Adrenal gland (tissue), 12 donors: ENCODE data around the gene HERC5. TPM values are rescaled to one million over a fixed set of nuclear protein-coding genes. Genes with fewer than 3 reads are reported as not detected.

Experiments used
- DNase-seq, 7 donors: peaks; one replicate each; pipeline ENCODE4 v3.0.0-alpha.2; 2019 to 2020
- H3K27ac ChIP-seq, 5 donors: fragments of 200-600 bp; sonication (generic) in 4 of 5; 1 replicate in 3 of 5; 2 replicates in 2 of 5; pipeline versions ENCODE4 v1.5.1 to v1.8.0; 2016 to 2020; ENCODE audit warnings: mild to moderate bottlenecking in 1 of 5
- H3K27me3 ChIP-seq: fragments of 200-600 bp; 2 replicates; pipeline ENCODE4 v1.8.0; 2021
- H3K36me3 ChIP-seq, 2 donors: fragments of 200-600 bp; replicated peaks in 1 of 2; 1 replicate in 1 of 2; 2 replicates in 1 of 2; pipeline versions ENCODE4 v1.5.1 to v1.8.0; 2018 to 2022
- H3K4me1 ChIP-seq, 2 donors: fragments of 200-600 bp; replicated peaks in 1 of 2; 1 replicate in 1 of 2; 2 replicates in 1 of 2; pipeline versions ENCODE4 v1.5.1 to v1.8.0; 2018 to 2021
- H3K4me3 ChIP-seq, 4 donors: fragments of 200-600 bp; sonication (generic) in 3 of 4; one replicate each; pipeline ENCODE4 v1.5.1; 2016 to 2018
- H3K9me3 ChIP-seq, 3 donors: fragments of 200-600 bp; sonication (generic) in 1 of 3; replicated peaks in 1 of 3; 1 replicate in 2 of 3; 2 replicates in 1 of 3; pipeline versions ENCODE4 v1.5.1 to v1.8.0; 2016 to 2021
- POLR2A ChIP-seq, 2 donors: fragments of 450-650 bp; IDR thresholded peaks; one replicate each; pipeline ENCODE4 v1.6.1; 2017; ENCODE audit warnings: antibody characterized with exemption in 2 of 2, mild to moderate bottlenecking in 2 of 2, moderate library complexity in 1 of 2
- WGBS, 4 donors: extraction: QIAGEN DNeasy Blood & Tissue Kit in 2 of 4; methylation state at CpG; one replicate each; pipeline versions ENCODE4 v1.1.5 to v1.1.7; 2013 to 2017; 5-methylcytosine and 5-hydroxymethylcytosine counted together
- intact Hi-C, 2 donors: fragments of 100-400 bp; cut with DNase I; formaldehyde crosslinking; loops; one replicate each; pipeline versions ENCODE4 v1.14.1 to v1.15.0; 2022 to 2023
- polyA plus RNA-seq, 3 donors: library from polyadenylated mRNA; stranded (reverse); fragments of 200-250 nt in 2 of 3; fragments of 350-450 nt in 1 of 3; fragmentation: Illumina TruSeq in 1 of 3; extraction: RNeasy Lipid Tissue Mini Kit (QIAGEN cat#74804) in 1 of 3; gene quantifications; one replicate each; pipeline ENCODE4 v1.2.3, GENCODE V29; 2013 to 2014
- total RNA-seq, 9 donors: library from RNA; depleted of rRNA in 4 of 9; stranded (reverse); fragments of >200 nt in 4 of 9; fragments of 120-200 nt in 1 of 9; fragmentation: NEBNext Ultra II Directional in 1 of 9; extraction: Animal tissue kit (Norgen Biotek cat#: 25700) in 1 of 9; gene quantifications; one replicate each; pipeline versions ENCODE4 v1.1.0 to v1.2.4, GENCODE V29; 2013 to 2023
- TF ChIP-seq, protein P1 (sequence below), 6 experiments: fragments of 450-650 bp in 4 of 6; fragments of 200-600 bp in 2 of 6; sonication (generic) in 1 of 6; IDR thresholded peaks; 1 replicate in 5 of 6; 2 replicates in 1 of 6; pipeline versions ENCODE4 v1.5.1 to v1.8.0; 2016 to 2021; ENCODE audit warnings: antibody characterized with exemption in 6 of 6, mild to moderate bottlenecking in 2 of 6, moderate library complexity in 1 of 6
- donor health status: healthy with polysubstance abuse.
- donor health status: Bipolar disorder and iron deficiency.
- donor health status: DM: yes; HTN: yes; CAD: no.
- donor health status: DM: no; HTN: no; CAD: no.
- donor health status: DM: no; HTN: no; CAD: no.
- donor health status: DM: yes; HTN: yes; CAD: no.

Gene HERC5
- total and polyA plus RNA-seq, 12 donors: 3.3 to 9.9 (median 6.6) TPM

- Histone ChIP-seq H3K9me3 (no peaks in the 10 kb centered on the region), H3K4me3 (no peak overlapping the region), H3K27me3 (no peaks in the 10 kb centered on the region), H3K27ac (no peak overlapping the region), H3K4me1 (no peaks in the 10 kb centered on the region), H3K36me3 (no peaks in the 10 kb centered on the region)
- 76 to 81% (median 79%) methylated on average over 8 of the region's 8 CpGs for WGBS, 4 donors
- TF ChIP-seq POLR2A (IDR thresholded peaks at IDR 0.05): no peak
- TF ChIP-seq, protein P1, sequence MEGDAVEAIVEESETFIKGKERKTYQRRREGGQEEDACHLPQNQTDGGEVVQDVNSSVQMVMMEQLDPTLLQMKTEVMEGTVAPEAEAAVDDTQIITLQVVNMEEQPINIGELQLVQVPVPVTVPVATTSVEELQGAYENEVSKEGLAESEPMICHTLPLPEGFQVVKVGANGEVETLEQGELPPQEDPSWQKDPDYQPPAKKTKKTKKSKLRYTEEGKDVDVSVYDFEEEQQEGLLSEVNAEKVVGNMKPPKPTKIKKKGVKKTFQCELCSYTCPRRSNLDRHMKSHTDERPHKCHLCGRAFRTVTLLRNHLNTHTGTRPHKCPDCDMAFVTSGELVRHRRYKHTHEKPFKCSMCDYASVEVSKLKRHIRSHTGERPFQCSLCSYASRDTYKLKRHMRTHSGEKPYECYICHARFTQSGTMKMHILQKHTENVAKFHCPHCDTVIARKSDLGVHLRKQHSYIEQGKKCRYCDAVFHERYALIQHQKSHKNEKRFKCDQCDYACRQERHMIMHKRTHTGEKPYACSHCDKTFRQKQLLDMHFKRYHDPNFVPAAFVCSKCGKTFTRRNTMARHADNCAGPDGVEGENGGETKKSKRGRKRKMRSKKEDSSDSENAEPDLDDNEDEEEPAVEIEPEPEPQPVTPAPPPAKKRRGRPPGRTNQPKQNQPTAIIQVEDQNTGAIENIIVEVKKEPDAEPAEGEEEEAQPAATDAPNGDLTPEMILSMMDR (IDR thresholded peaks at IDR 0.05): no peak
- DNase-seq: no peak
- intact Hi-C loops: loop anchor here (5.0 to 10.0 kb wide), 5 partner anchors 138 to 480 kb away; partner anchors contain the start of gene HERC6 (in 2 of the 2)
Observed at GRCh38 chr4:88514557-88515511, 57.9 kb downstream of the HERC5 start.

GRCh38 chr4:88516746-88517145 lies 59.8 kb downstream of the HERC5 start:
- peaks cover 0 to 12% of the 10 kb centered on the region in 2 donors for H3K4me1 ChIP-seq
- no peak overlapping the region for H3K27ac ChIP-seq
- intact Hi-C loops: loop anchor here (5.0 to 10.0 kb wide), 5 partner anchors 139 to 482 kb away; partner anchors contain the start of gene HERC6 (in 1 of the 2)
- DNase-seq: no peak
- H3K36me3 ChIP-seq: peaks cover 0 to 13% of the 10 kb centered on the region in 2 donors
- H3K27me3 ChIP-seq: no peaks in the 10 kb centered on the region
- TF ChIP-seq, protein P1 (IDR thresholded peaks at IDR 0.05): no peak
- TF ChIP-seq POLR2A (IDR thresholded peaks at IDR 0.05): no peak
- H3K9me3 ChIP-seq: no peaks in the 10 kb centered on the region
- WGBS, 4 donors: 86 to 98% (median 88%) methylated on average over 3 of the region's 3 CpGs
- H3K4me3 ChIP-seq: no peak overlapping the region

DNA sequence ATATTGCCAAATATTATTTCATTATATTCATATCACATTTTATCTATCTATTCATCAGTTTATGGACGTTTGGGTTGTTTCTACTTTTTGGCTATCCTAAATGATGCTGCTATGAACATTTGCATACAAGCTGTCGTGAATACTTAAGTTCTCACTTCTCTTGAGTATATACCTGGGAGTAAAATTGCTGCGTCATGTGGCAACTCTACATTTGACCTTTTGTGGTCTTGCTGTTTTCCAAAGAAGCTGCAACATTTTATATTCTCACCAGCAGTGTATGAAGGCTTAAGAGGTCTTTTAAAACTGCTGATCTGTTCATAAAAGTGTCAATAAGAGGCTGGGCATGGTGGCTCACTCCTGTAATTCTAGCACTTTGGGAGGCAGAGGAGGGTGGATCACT lies 60.9 kb downstream of the HERC5 start:
- no peaks in the 10 kb centered on the region for H3K27me3 ChIP-seq
- 68 to 77% (median 72%) methylated on average over 3 of the region's 3 CpGs for WGBS, 4 donors
- no peak for TF ChIP-seq POLR2A (IDR thresholded peaks at IDR 0.05)
- TF ChIP-seq, protein P1 (IDR thresholded peaks at IDR 0.05): no peak
- H3K4me1 ChIP-seq: peaks cover 0 to 22% of the 10 kb centered on the region in 2 donors
- H3K36me3 ChIP-seq: peaks cover 0 to 13% of the 10 kb centered on the region in 2 donors
- no peaks in the 10 kb centered on the region for H3K9me3 ChIP-seq
- H3K4me3 ChIP-seq: no peak overlapping the region
- no peak overlapping the region for H3K27ac ChIP-seq
- intact Hi-C loops: loop anchor here (5.0 to 10.0 kb wide), 5 partner anchors 141 to 483 kb away; partner anchors contain the start of gene HERC6 (in 1 of the 2)
- DNase-seq: no peak

DNA sequence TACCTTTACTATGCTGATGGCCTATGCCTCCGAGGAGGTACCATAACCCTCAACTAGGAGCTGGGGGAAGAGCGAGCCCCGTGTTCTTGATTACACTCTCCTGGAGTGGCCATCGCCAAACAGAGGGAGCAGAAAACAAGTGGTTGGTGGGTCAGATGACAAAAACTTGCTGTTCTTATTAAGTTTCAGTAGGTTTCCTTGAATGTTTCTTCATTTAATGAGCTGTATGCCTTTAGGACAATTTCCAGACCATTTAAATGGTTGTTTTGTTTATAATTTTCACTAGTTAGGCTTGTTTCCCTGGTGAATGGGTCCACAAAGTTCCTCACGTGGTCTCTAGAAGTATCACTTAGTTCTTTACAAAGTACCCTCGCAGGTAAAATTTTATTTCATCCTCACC lies 62.0 kb downstream of the HERC5 start:
- no peak for DNase-seq
- Histone ChIP-seq H3K27ac (no peak overlapping the region), H3K9me3 (no peaks in the 10 kb centered on the region), H3K27me3 (no peaks in the 10 kb centered on the region), H3K4me3 (no peak overlapping the region), H3K36me3 (peaks cover 0 to 13% of the 10 kb centered on the region in 2 donors), H3K4me1 (peaks cover under 1 to 22% of the 10 kb centered on the region in 2 donors)
- intact Hi-C loops: loop anchor here (5.0 to 10.0 kb wide), 5 partner anchors 142 to 484 kb away; partner anchors contain the start of gene HERC6 (in 1 of the 2)
- TF ChIP-seq POLR2A (IDR thresholded peaks at IDR 0.05): no peak
- TF ChIP-seq, protein P1 (IDR thresholded peaks at IDR 0.05): no peak
- 88 to 93% (median 91%) methylated on average over 6 of the region's 6 CpGs for WGBS, 4 donors
